OCI-LY7 (cell line): ENCODE data around the gene SUPT16H. TPM values are rescaled to one million over a fixed set of nuclear protein-coding genes. Genes with fewer than 3 reads are reported as not detected.

ENCODE experiments used
- BruUV-seq: library from RNA; stranded (reverse); fragments of 400-500 nt; replicated peaks from 2 replicates; lab custom pipeline; 2021; lab: Mats Ljungman, UMichigan
- CTCF ChIA-PET: fragments of 300-600 bp; sonication (Branson Sonifier 250); formaldehyde crosslinking; loops from one replicate; lab custom pipeline; 2022; ENCODE audit warnings: antibody characterized with exemption; ENCODE audit not compliant: unreplicated experiment; lab: Charles Lee
- POLR2A ChIA-PET: fragments of 300-600 bp; sonication (Branson Sonifier 250); formaldehyde crosslinking; loops from one replicate; lab custom pipeline; 2022; ENCODE audit warnings: antibody characterized with exemption; lab: Charles Lee
- DNase-seq: peaks from one replicate; pipeline ENCODE4 v3.0.0-alpha.2; 2015; ENCODE audit warnings: low spot score
- H2AFZ ChIP-seq: fragments of 200-600 bp; sonication (generic), shearing (Covaris generic); 2 replicates; pipeline ENCODE4 v1.6.1; 2014; ENCODE audit warnings: mild to moderate bottlenecking, antibody characterized with exemption, low read length, moderate library complexity
- H3K27ac ChIP-seq: fragments of 200-600 bp; sonication (generic); 2 replicates; pipeline ENCODE4 v1.5.1; 2014; ENCODE audit warnings: mixed run types, low read depth, mild to moderate bottlenecking, moderate library complexity, low read length, inconsistent platforms; ENCODE audit not compliant: poor library complexity, severe bottlenecking
- H3K36me3 ChIP-seq: fragments of 200-600 bp; sonication (generic); 2 replicates; pipeline ENCODE4 v1.6.1; 2014; ENCODE audit warnings: mild to moderate bottlenecking, antibody characterized with exemption, low read length, moderate library complexity, mixed read lengths; ENCODE audit not compliant: insufficient read depth
- H3K4me1 ChIP-seq: fragments of 200-600 bp; sonication (generic); 2 replicates; pipeline ENCODE4 v1.5.1; 2014; ENCODE audit warnings: mild to moderate bottlenecking, low read length; ENCODE audit not compliant: insufficient read depth, poor library complexity, severe bottlenecking
- H3K4me2 ChIP-seq: fragments of 200-600 bp; sonication (generic); 2 replicates; pipeline ENCODE4 v1.6.1; 2014; ENCODE audit warnings: mild to moderate bottlenecking, low read length
- H3K4me3 ChIP-seq: fragments of 200-600 bp; sonication (generic); 2 replicates; pipeline ENCODE4 v1.5.1; 2014; ENCODE audit warnings: mild to moderate bottlenecking, low read depth, low read length; ENCODE audit not compliant: poor library complexity, severe bottlenecking
- H3K79me2 ChIP-seq: fragments of 200-600 bp; sonication (generic); 2 replicates; pipeline ENCODE4 v1.6.1; 2016; ENCODE audit warnings: low read depth, mild to moderate bottlenecking, low read length, moderate library complexity, mixed read lengths; ENCODE audit not compliant: insufficient read depth
- H3K9me2 ChIP-seq: fragments of 200-600 bp; sonication (generic); 2 replicates; pipeline ENCODE4 v1.6.1; 2016; ENCODE audit warnings: mild to moderate bottlenecking, low read length, mixed read lengths; ENCODE audit not compliant: insufficient read depth
- H3K9me3 ChIP-seq: fragments of 200-600 bp; sonication (generic); 2 replicates; pipeline ENCODE4 v1.6.1; 2014; ENCODE audit warnings: mild to moderate bottlenecking, mixed run types, low read length, mixed read lengths
- H4K20me1 ChIP-seq: fragments of 200-600 bp; sonication (generic); 2 replicates; pipeline ENCODE4 v1.6.1; 2014; ENCODE audit warnings: mild to moderate bottlenecking, antibody characterized with exemption, low read length, moderate library complexity, mixed read lengths; ENCODE audit not compliant: insufficient read depth
- CTCF ChIP-seq: fragments of 200-600 bp; sonication (generic); conservative IDR thresholded peaks from 2 replicates; pipeline ENCODE4 v1.5.1; 2014; ENCODE audit warnings: mild to moderate bottlenecking, antibody characterized with exemption, low read length, moderate library complexity, mixed read lengths
- EZH2phosphoT487 ChIP-seq: fragments of 200-600 bp; sonication (generic); IDR thresholded peaks from 2 replicates; pipeline ENCODE4 v1.6.1; 2018; ENCODE audit warnings: low read depth, borderline replicate concordance, mild to moderate bottlenecking, mixed run types, antibody characterized with exemption, low read length, moderate library complexity, mixed read lengths
- intact Hi-C: fragments of 100-400 bp; cut with micrococcal nuclease; formaldehyde crosslinking; loops from one replicate; pipeline ENCODE4 v1.10.0; 2022; ENCODE audit not compliant: unreplicated experiment
- total RNA-seq, 2 experiments: library from RNA; depleted of rRNA in 1 of 2; stranded (reverse); fragments of >200 nt in 1 of 2; shearing (Covaris generic) in 1 of 2; gene quantifications; 2 replicates each; pipeline ENCODE4 v1.2.3, GENCODE V29; 2014 to 2022

Gene SUPT16H
- total RNA-seq, 2 experiments from 2014 or later, result 100 to 151 TPM

GRCh38 chr14:21332950-21333349, 50.9 kb downstream of the SUPT16H start:
- H3K27ac ChIP-seq, result no peak overlapping the region
- ChIA-PET CTCF (no interaction called here), POLR2A (interaction anchor here (0.6 to 1.8 kb wide), 6 partner anchors 8 to 110 kb away, joined by 3 to 6 read pairs (median 4); no protein-coding TSS in a partner anchor)
- H3K79me2 ChIP-seq, result no peaks in the 10 kb centered on the region
- no peaks in the 10 kb centered on the region for H3K9me2 ChIP-seq
- H3K4me1 ChIP-seq, result no peaks in the 10 kb centered on the region
- no peak overlapping the region for H3K4me2 ChIP-seq
- DNase-seq, result no peak
- H3K4me3 ChIP-seq, result no peak overlapping the region
- no peaks in the 10 kb centered on the region for H3K9me3 ChIP-seq
- intact Hi-C loops, result no loop called here
- no peaks in the 10 kb centered on the region for H3K36me3 ChIP-seq
- no peak overlapping the region for H2AFZ ChIP-seq
- TF ChIP-seq EZH2phosphoT487, result no peak
- BruUV-seq, result no TSS peak
- H4K20me1 ChIP-seq, result no peaks in the 10 kb centered on the region

GRCh38 chr14:21326972-21327371, 56.8 kb downstream of the SUPT16H start:
- TF ChIP-seq CTCF (peak; percentile 50), EZH2phosphoT487 (no peak)
- CTCF ChIA-PET, result no interaction called here
- intact Hi-C loops, result no loop called here

GRCh38 chr14:21322716-21323115, 61.1 kb downstream of the SUPT16H start:
- no peaks in the 10 kb centered on the region for H3K36me3 ChIP-seq
- no peaks in the 10 kb centered on the region for H4K20me1 ChIP-seq
- no peaks in the 10 kb centered on the region for H3K9me2 ChIP-seq
- POLR2A ChIA-PET, result interaction anchor here (0.5 to 1.5 kb wide), 2 partner anchors 14 to 38 kb away, joined by 3 to 5 read pairs; no protein-coding TSS in a partner anchor
- no peak for DNase-seq
- H3K27ac ChIP-seq, result no peak overlapping the region
- no peak overlapping the region for H3K4me3 ChIP-seq
- CTCF ChIA-PET, result no interaction called here
- no peak overlapping the region for H2AFZ ChIP-seq
- no TSS peak for BruUV-seq
- H3K4me1 ChIP-seq, result peaks cover 12% of the 10 kb centered on the region
- no peaks in the 10 kb centered on the region for H3K79me2 ChIP-seq
- no peak overlapping the region for H3K4me2 ChIP-seq
- intact Hi-C loops, result no loop called here
- TF ChIP-seq EZH2phosphoT487 (no peak), CTCF (no peak)
- no peaks in the 10 kb centered on the region for H3K9me3 ChIP-seq

More at GRCh38 chr14:21326972-21327371, 56.8 kb downstream of the SUPT16H start:
- H3K4me2 ChIP-seq, result no peak overlapping the region
- H3K4me3 ChIP-seq, result no peak overlapping the region
- peak; percentile 13 for DNase-seq
- H3K4me1 ChIP-seq, result no peaks in the 10 kb centered on the region
- no peaks in the 10 kb centered on the region for H3K79me2 ChIP-seq
- no peaks in the 10 kb centered on the region for H3K36me3 ChIP-seq
- POLR2A ChIA-PET, result no interaction called here
- H3K9me2 ChIP-seq, result no peaks in the 10 kb centered on the region
- H4K20me1 ChIP-seq, result no peaks in the 10 kb centered on the region
- H3K9me3 ChIP-seq, result no peaks in the 10 kb centered on the region
- H2AFZ ChIP-seq, result no peak overlapping the region
- no TSS peak for BruUV-seq
- H3K27ac ChIP-seq, result no peak overlapping the region
